Motor neuron (in vitro differentiated cells): ENCODE data around the gene SPRED3. TPM values are rescaled to one million over a fixed set of nuclear protein-coding genes. Genes with fewer than 3 reads are reported as not detected.

Experiments
- ATAC-seq, 8 experiments: fragments of 200-7000 bp; cut with Tn5 transposase; replicated peaks in 6 of 8; 2 replicates each; pipeline ENCODE4 v1.8.0; 2021; ENCODE audit warnings: mild to moderate bottlenecking in 8 of 8, moderate library complexity in 8 of 8
- H3K27ac ChIP-seq, 2 donors: fragments of 250-450 bp; sonication (Bioruptor Pico); 2 replicates each; pipeline ENCODE4 v1.9.0; 2021; ENCODE audit warnings: antibody characterized with exemption in 2 of 2, mild to moderate bottlenecking in 2 of 2, moderate library complexity in 1 of 2
- H3K4me1 ChIP-seq, 2 donors: fragments of 250-450 bp; sonication (Bioruptor Pico); replicated peaks in 1 of 2; 2 replicates each; pipeline ENCODE4 v1.6.1; 2021; ENCODE audit warnings: antibody characterized with exemption in 2 of 2, mild to moderate bottlenecking in 2 of 2, moderate library complexity in 1 of 2
- H3K4me3 ChIP-seq, 5 donors: fragments of 250-450 bp; sonication (Bioruptor Pico); 2 replicates each; pipeline ENCODE4 v1.9.0; 2021; ENCODE audit warnings: antibody characterized with exemption in 5 of 5, mild to moderate bottlenecking in 5 of 5, moderate library complexity in 4 of 5
- WGBS, 10 experiments: fragments of 450-650 bp; shearing (Covaris generic); methylation state at CpG; one replicate each; pipeline ENCODE4 v1.0.0; 2022; 5-methylcytosine and 5-hydroxymethylcytosine counted together
- in situ Hi-C, 9 experiments: fragments of 400-800 bp; cut with MboI; loops; one replicate each; pipeline ENCODE4 v1.15.0; 2021; ENCODE audit warnings: low sequenced_read_pairs in 9 of 9, low pct_unique_long_range_greater_than_20kb in 2 of 9; ENCODE audit not compliant: unreplicated experiment in 9 of 9
- total RNA-seq, 8 experiments: library from RNA; unstranded; fragments of 300-600 nt; gene quantifications; 2 replicates each; pipeline versions ENCODE4 v1.2.3 to v1.2.4, GENCODE V29; 2022

The SPRED3 gene
- total RNA-seq, 8 experiments from 2014 or later = 0.87 to 7.6 (median 3.8) TPM

- Histone ChIP-seq H3K4me1 (peaks cover 10 to 11% of the 10 kb centered on the region in 2 donors), H3K27ac (peak overlapping the region; percentile 94 to 97), H3K4me3 (peak overlapping the region; percentile 60 to 89 (median 80))
- in situ Hi-C loops = no loop called here
- 0 to 3% (median 0%) methylated on average over 1 to 8 of the region's 18 CpGs; no CpG with 5 or more reads in 4 of the 10 experiments for WGBS, 10 experiments
- ATAC-seq = peak in 5 of 8 experiments; percentile 1 to 36 (median 16)
Measured at GRCh38 chr19:38375098-38375493, 13.4 kb upstream of the SPRED3 start.

GRCh38 chr19:38375748-38376147, 12.7 kb upstream of the SPRED3 start:
- WGBS, 10 experiments = 7 to 80% (median 60%) methylated on average over 1 to 3 of the region's 5 CpGs; no CpG with 5 or more reads in 5 of the 10 experiments
- Histone ChIP-seq H3K4me1 (peaks cover 10 to 11% of the 10 kb centered on the region in 2 donors), H3K4me3 (peak overlapping the region; percentile 60 to 89 (median 80)), H3K27ac (peak overlapping the region; percentile 94 to 97)
- in situ Hi-C loops = no loop called here
- ATAC-seq = peak in 5 of 8 experiments; percentile 2 to 18 (median 7)

DNA sequence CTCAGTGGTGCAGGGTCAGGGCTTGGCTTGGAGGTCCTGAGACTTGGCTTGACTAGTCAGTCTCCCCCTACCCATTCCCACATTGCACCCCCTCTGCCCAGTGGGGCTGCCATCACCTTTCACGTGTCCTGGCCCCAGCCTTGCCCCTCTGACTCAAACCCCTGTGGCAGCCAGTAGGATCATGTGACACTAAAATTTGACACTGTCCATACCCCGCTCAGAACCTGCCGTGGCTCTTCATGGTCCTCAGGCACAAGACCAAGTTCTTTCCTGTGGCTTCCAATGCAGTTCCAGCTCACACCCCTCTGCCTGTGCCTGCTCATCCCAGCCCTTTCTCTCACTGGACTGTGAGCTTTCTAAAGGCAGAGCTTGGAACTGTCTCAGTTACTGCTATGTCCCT, 11.9 kb upstream of the SPRED3 start:
- 50 to 100% (median 94%) methylated on average over 1 to 2 of the region's 3 CpGs; no CpG with 5 or more reads in 6 of the 10 experiments for WGBS, 10 experiments
- peaks cover 10 to 11% of the 10 kb centered on the region in 2 donors for H3K4me1 ChIP-seq
- H3K27ac ChIP-seq = no peak overlapping the region
- in situ Hi-C loops = no loop called here
- ATAC-seq = no peak
- H3K4me3 ChIP-seq = no peak overlapping the region

DNA sequence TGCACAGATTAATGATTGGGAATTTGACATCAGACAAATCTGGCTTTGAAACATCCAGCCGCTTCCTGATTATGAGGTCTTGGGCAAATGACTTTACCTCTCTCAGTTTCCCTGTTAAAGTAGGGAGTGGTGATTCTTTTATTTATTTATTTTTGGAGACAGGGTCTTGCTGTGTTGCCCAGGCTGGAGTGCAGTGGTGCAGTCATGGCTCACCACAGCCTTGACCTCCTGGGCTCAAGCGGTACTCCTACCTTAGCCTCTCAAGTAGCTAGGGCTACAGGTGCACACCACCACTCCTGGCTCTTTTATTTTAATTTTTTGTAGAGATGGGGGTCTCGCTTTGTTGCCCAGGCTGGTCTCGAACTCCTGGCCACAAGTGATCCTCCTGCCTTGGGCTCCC, 11.4 kb upstream of the SPRED3 start:
- no peak for ATAC-seq
- no peak overlapping the region for H3K27ac ChIP-seq
- H3K4me1 ChIP-seq = peaks cover 10 to 11% of the 10 kb centered on the region in 2 donors
- WGBS, 10 experiments = 85 to 100% (median 100%) methylated on average over 1 to 4 of the region's 4 CpGs; no CpG with 5 or more reads in 4 of the 10 experiments
- in situ Hi-C loops = no loop called here
- no peak overlapping the region for H3K4me3 ChIP-seq

- WGBS, 10 experiments = 80 to 100% (median 94%) methylated on average over 1 to 8 of the region's 10 CpGs; no CpG with 5 or more reads in 4 of the 10 experiments
- H3K27ac ChIP-seq = no peak overlapping the region
- H3K4me1 ChIP-seq = peaks cover 9 to 10% of the 10 kb centered on the region in 2 donors
- no peak for ATAC-seq
- in situ Hi-C loops = no loop called here
- no peak overlapping the region for H3K4me3 ChIP-seq
Measured at GRCh38 chr19:38378866-38379265, 9.6 kb upstream of the SPRED3 start.

DNA sequence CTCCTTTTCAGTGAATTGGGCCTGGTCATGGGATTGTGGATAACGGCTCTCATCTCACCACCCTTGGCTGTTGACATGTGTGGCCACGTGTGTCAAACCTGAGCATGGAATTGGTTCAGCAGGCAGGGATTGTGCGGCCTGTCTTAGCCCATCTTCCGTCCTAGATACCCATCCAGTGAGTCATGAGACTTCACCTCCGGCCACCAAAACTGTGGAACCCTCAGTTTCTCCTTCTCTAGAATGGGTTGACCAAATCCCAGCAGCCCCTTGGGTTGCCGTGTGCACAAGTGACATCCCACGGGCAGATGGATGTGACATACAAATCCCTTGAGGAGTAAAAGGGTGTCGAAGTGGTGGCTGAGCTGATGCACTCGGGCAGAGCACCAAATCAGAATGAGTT, 7.4 kb upstream of the SPRED3 start:
- no peak overlapping the region for H3K4me3 ChIP-seq
- 96 to 100% (median 100%) methylated on average over 2 to 7 of the region's 9 CpGs; no CpG with 5 or more reads in 5 of the 10 experiments for WGBS, 10 experiments
- no peak overlapping the region for H3K27ac ChIP-seq
- no peak for ATAC-seq
- peaks cover 4 to 5% of the 10 kb centered on the region in 2 donors for H3K4me1 ChIP-seq
- in situ Hi-C loops = no loop called here

GRCh38 chr19:38383184-38383583, 5.3 kb upstream of the SPRED3 start:
- Histone ChIP-seq H3K4me1 (peaks cover 0 to 9% of the 10 kb centered on the region in 2 donors), H3K27ac (no peak overlapping the region), H3K4me3 (no peak overlapping the region)
- 48 to 100% (median 92%) methylated on average over 1 to 9 of the region's 10 CpGs; no CpG with 5 or more reads in 6 of the 10 experiments for WGBS, 10 experiments
- in situ Hi-C loops = no loop called here
- ATAC-seq = no peak

GRCh38 chr19:38383743-38384142, 4.8 kb upstream of the SPRED3 start:
- H3K4me3 ChIP-seq = no peak overlapping the region
- no peak for ATAC-seq
- no CpG with 5 or more reads among the region's 2 CpGs for WGBS, 10 experiments
- in situ Hi-C loops = no loop called here
- peaks cover 0 to 9% of the 10 kb centered on the region in 2 donors for H3K4me1 ChIP-seq
- no peak overlapping the region for H3K27ac ChIP-seq

GRCh38 chr19:38384209-38385027, 4.1 kb upstream of the SPRED3 start:
- in situ Hi-C loops = no loop called here
- peaks cover 0 to 9% of the 10 kb centered on the region in 2 donors for H3K4me1 ChIP-seq
- no peak overlapping the region for H3K4me3 ChIP-seq
- H3K27ac ChIP-seq = no peak overlapping the region
- 40 to 100% (median 74%) methylated on average over 1 to 3 of the region's 10 CpGs; no CpG with 5 or more reads in 4 of the 10 experiments for WGBS, 10 experiments
- ATAC-seq = no peak

- H3K4me1 ChIP-seq = peaks cover 4 to 14% of the 10 kb centered on the region in 2 donors
- no peak for ATAC-seq
- in situ Hi-C loops = no loop called here
- WGBS, 10 experiments = 76 to 100% (median 90%) methylated on average over 1 to 7 of the region's 40 CpGs; no CpG with 5 or more reads in 6 of the 10 experiments
- H3K4me3 ChIP-seq = no peak overlapping the region
- H3K27ac ChIP-seq = no peak overlapping the region
Measured at GRCh38 chr19:38385057-38385803, 3.3 kb upstream of the SPRED3 start.

DNA sequence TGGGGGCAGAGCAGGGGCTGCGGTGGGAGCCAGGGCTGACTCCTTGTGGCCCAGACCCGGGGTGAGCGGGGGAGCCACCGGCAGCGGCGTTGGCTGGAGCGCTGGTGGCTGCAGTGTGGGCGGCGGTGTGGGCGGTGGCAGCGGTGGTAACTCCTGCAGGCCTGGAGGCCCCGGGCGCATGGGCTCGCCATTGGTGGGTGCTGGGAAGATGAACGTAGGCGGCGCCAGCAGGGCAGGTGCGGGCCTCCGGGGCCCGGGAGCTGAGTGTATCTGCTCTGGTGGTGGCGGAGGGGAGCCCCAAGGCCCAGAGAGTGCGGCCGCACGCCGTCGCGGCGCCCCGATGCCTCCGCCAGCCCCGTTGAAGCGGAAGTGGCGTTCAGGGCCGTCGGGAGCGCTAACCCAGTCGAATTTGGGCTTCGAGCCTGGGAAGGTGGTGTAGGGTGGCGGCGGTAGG, 2.7 kb upstream of the SPRED3 start:
- Histone ChIP-seq H3K4me1 (peaks cover 4 to 14% of the 10 kb centered on the region in 2 donors), H3K4me3 (no peak overlapping the region), H3K27ac (no peak overlapping the region)
- in situ Hi-C loops = no loop called here
- 94% methylated on average over 20 of the region's 40 CpGs; no CpG with 5 or more reads in 9 of the 10 experiments for WGBS, 10 experiments
- ATAC-seq = no peak

DNA sequence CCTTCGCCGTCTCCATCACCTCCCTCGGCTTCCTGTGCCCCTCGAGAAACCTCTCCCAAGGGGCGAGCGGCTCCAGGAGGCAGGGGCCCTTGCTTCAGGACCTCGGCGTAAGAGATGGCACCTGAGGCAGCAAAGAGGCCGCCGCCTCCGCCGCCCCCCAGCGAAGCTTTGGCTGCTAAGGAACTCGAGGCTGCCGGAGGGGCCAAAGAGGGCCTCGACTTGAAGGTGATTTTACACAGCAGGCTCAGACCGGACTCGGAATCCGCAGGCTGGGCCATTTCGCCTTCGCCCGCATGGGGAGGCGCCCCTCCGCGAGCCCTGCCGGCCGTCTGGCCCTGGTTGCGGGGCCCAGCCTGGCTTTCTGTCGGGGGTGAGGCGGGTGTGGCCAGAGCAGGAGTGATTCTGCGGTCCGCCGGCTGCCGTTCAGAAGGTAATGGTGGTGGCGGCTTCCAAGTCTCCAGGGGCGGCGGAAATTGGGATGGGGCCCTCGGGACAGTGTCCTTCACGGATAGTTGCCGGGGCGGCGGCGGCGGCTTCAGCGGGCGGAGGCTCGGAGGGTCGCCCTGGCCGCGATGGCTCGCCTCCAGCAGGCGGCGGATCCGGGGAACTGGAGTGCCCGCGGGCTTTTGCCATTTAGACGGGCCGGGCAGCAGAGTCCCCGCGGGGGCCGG, 2.1 kb upstream of the SPRED3 start:
- ATAC-seq = no peak
- Histone ChIP-seq H3K27ac (no peak overlapping the region), H3K4me1 (peaks cover 4 to 14% of the 10 kb centered on the region in 2 donors), H3K4me3 (peak overlapping the region in 3 of 5 donors; percentile 74 to 98 (median 77))
- 24 to 80% methylated on average over 1 to 5 of the region's 61 CpGs; no CpG with 5 or more reads in 8 of the 10 experiments for WGBS, 10 experiments
- in situ Hi-C loops = no loop called here
